GM18507 (cell line): Measurements from ENCODE around the gene CLEC4F.

ENCODE experiments used
- DNase-seq: peaks from one replicate; pipeline ENCODE4 v3.0.0; 2011; ENCODE audit warnings: low read depth; ENCODE audit not compliant: insufficient read length; ENCODE audit errors: extremely low spot score
- FAIRE-seq: peaks from 2 replicates; lab custom pipeline; 2011; peaks lifted over from hg19 to GRCh38; lab: Jason Lieb, UNC

CLEC4F gene

GRCh38 chr2:70767079-70767698, 53.2 kb downstream of the CLEC4F start:
- FAIRE-seq (no peak), DNase-seq (no peak)

GRCh38 chr2:70766357-70767078, 53.9 kb downstream of the CLEC4F start:
- DNase-seq (no peak), FAIRE-seq (no peak)

- FAIRE-seq (no peak), DNase-seq (no peak)
Observed at GRCh38 chr2:70765507-70765906, 54.9 kb downstream of the CLEC4F start.

GRCh38 chr2:70759446-70759845, 61.0 kb downstream of the CLEC4F start:
- FAIRE-seq (no peak), DNase-seq (no peak)
